ENCODE data around the gene HOPX. TPM values are rescaled to one million over a fixed set of nuclear protein-coding genes. Genes with fewer than 3 reads are reported as not detected.

Gene HOPX
- total and polyA plus RNA-seq, 2 of the 4 experiments (the other 2 are of a cell fraction): 1.3 to 1.7 TPM

DNA sequence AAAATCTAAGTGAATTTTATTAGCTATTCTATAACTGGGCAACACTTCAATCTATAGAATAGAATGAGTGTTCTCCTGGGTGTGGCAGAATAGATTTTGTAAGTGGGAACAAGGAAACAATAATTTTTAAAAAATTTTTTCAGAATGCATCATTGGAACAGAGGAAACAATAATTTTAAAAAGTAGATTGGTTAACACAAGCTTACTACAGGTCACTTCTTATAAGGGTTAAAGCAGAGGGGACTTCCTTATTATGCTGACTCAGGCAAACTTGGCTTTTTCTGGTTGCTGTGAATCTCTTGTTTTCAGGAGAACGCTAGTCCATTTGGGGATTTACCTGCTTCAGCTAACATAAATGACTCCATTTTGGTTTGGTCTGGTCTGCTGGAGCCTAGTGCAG lies 52.5 kb downstream of the HOPX start:
- H3K14ac ChIP-seq (replicated peaks; ENCODE audit: low read depth, low read length): no peak overlapping the region
- no peak overlapping the region for H4K8ac ChIP-seq (ENCODE audit: low read depth in 2 of 2, low read length in 2 of 2)
- intact Hi-C loops (cut with micrococcal nuclease) (no loop called here), dilution Hi-C loops (cut with HindIII; ENCODE audit: low sequenced_read_pairs, unreplicated experiment) (no loop called here), in situ Hi-C loops (cut with MboI; ENCODE audit: low sequenced_read_pairs) (no loop called here)
- no peak overlapping the region for H3K4me2 ChIP-seq (ENCODE audit: low read depth, low read length)
- ATAC-seq (ENCODE audit: low read depth) (no peak), DNase-seq (no peak)
- H3K4me1 ChIP-seq (ENCODE audit: control insufficient read depth, insufficient read depth, low read length): no peaks in the 10 kb centered on the region
- no peak overlapping the region for H2BK5ac ChIP-seq (ENCODE audit: low read depth, low read length, poor library complexity, severe bottlenecking)
- no peak overlapping the region for H3K4ac ChIP-seq (ENCODE audit: low read depth, low read length)
- H2BK15ac ChIP-seq (ENCODE audit: low read depth, low read length): no peak overlapping the region
- no peak overlapping the region for H2AK5ac ChIP-seq (ENCODE audit: low read depth, low read length)
- ChIA-PET CTCF (interaction anchor here (1.5 kb wide), 1 partner anchor 10 kb away, joined by 5 read pairs; no protein-coding TSS in a partner anchor), POLR2A (ENCODE audit: unreplicated experiment) (no interaction called here)
- TF ChIP-seq MAFK (IDR thresholded peaks at IDR 0.05; ENCODE audit: low read depth, low read length): peak; percentile 94
- no peak for TF ChIP-seq RFX5 (IDR thresholded peaks at IDR 0.05; ENCODE audit: low read depth, low read length)
- H4K20me1 ChIP-seq (ENCODE audit: insufficient read depth, low read length): no peaks in the 10 kb centered on the region
- H3K36me3 ChIP-seq (ENCODE audit: control insufficient read depth, insufficient read depth, low read length): no peaks in the 10 kb centered on the region
- H3K56ac ChIP-seq (ENCODE audit: extremely low read depth, insufficient read depth, low read length): no peak overlapping the region
- no peaks in the 10 kb centered on the region for H3K79me1 ChIP-seq (ENCODE audit: low read depth in 1 of 2, low read length in 2 of 2)
- H3K27ac ChIP-seq (ENCODE audit: insufficient read depth, low read length): no peak overlapping the region
- H3K23ac ChIP-seq (ENCODE audit: low read depth, low read length): no peak overlapping the region
- BruUV-seq (replicated peaks): no TSS peak
- no peak overlapping the region for H2BK20ac ChIP-seq (ENCODE audit: low read depth, low read length)
- no peak overlapping the region for H2BK120ac ChIP-seq (ENCODE audit: low read depth, low read length)
- no peaks in the 10 kb centered on the region for H3K9me1 ChIP-seq (ENCODE audit: insufficient read depth, low read length)
- no peak overlapping the region for H4K91ac ChIP-seq (ENCODE audit: insufficient read depth, low read depth, low read length)
- H3K9ac ChIP-seq (ENCODE audit: low read depth, low read length): no peak overlapping the region
- H4K5ac ChIP-seq (ENCODE audit: low read depth, low read length): no peak overlapping the region
- no peaks in the 10 kb centered on the region for H3K27me3 ChIP-seq (ENCODE audit: control insufficient read depth, insufficient read depth, low read length)
- H2AK9ac ChIP-seq (replicated peaks; ENCODE audit: low read depth, low read length, poor library complexity): no peak overlapping the region
- no peak overlapping the region for H3K4me3 ChIP-seq (ENCODE audit: insufficient read depth, low read depth, low read length)
- H3K18ac ChIP-seq (ENCODE audit: low read depth, low read length): no peak overlapping the region
- no CpG with 5 or more reads among the region's 1 CpG for WGBS, 2 experiments (ENCODE audit: extremely low coverage in 2 of 2, insufficient read length in 1 of 2)
- peaks cover 6% of the 10 kb centered on the region for H3K9me3 ChIP-seq (ENCODE audit: control insufficient read depth, insufficient read depth, low read length)
- H2AFZ ChIP-seq (replicated peaks; ENCODE audit: low read length, poor library complexity): no peak overlapping the region
